AG04449 (cell line): Measurements from ENCODE around the gene MRPL49.

Experiments
- CTCF ChIA-PET: fragments of 350-600 bp; formaldehyde crosslinking; extraction: SDS; loops from one replicate; lab custom pipeline; 2021; ENCODE audit warnings: antibody characterized with exemption; lab: Yijun Ruan, JAX
- POLR2A ChIA-PET: fragments of 400-600, 350-600 bp; formaldehyde crosslinking; extraction: SDS; loops from one replicate; lab custom pipeline; 2020; ENCODE audit warnings: antibody characterized with exemption, inconsistent platforms; lab: Yijun Ruan, JAX
- DNase-seq: peaks from one replicate; pipeline ENCODE4 v3.0.0-alpha.2; 2010; ENCODE audit warnings: low read depth, low spot score
- H3K4me3 ChIP-seq: 2 replicates; pipeline ENCODE4 v1.5.1; 2011; ENCODE audit warnings: low read depth, mild to moderate bottlenecking, control low read depth, low read length
- CTCF ChIP-seq: IDR thresholded peaks from one replicate; pipeline ENCODE4 v1.5.1; 2011; ENCODE audit warnings: mild to moderate bottlenecking, moderate library complexity, low read length, control low read depth, inconsistent platforms; ENCODE audit not compliant: insufficient read depth; ENCODE audit errors: missing control alignments

The MRPL49 gene

GRCh38 chr11:65104628-65105027, 17.5 kb upstream of the MRPL49 start:
- no peak for TF ChIP-seq CTCF
- no peak for DNase-seq
- ChIA-PET CTCF (interaction anchor here (0.6 to 4.8 kb wide), 2 partner anchors 8 to 258 kb away, joined by 3 to 51 read pairs; partner anchors contain the start of gene TM7SF2), POLR2A (no interaction called here)
- H3K4me3 ChIP-seq = no peak overlapping the region

- CTCF ChIA-PET = interaction anchor here (6.4 to 7.0 kb wide), 2 partner anchors 10 to 13 kb away, joined by 72 to 169 read pairs; partner anchors contain the start of genes FAU, MRPL49, VPS51 and ZNHIT2
These were observed 15.0 kb upstream of the MRPL49 start for GRCh38 chr11:65107078-65107477.

GRCh38 chr11:65107751-65108468, 14.2 kb upstream of the MRPL49 start:
- TF ChIP-seq CTCF = no peak
- POLR2A ChIA-PET = no interaction called here
- no peak for DNase-seq
- H3K4me3 ChIP-seq = no peak overlapping the region
- CTCF ChIA-PET = interaction anchor here (6.4 to 7.0 kb wide), 2 partner anchors 11 to 12 kb away, joined by 72 to 169 read pairs; partner anchors contain the start of genes FAU, MRPL49, VPS51 and ZNHIT2

More at GRCh38 chr11:65107078-65107477, 15.0 kb upstream of the MRPL49 start:
- no peak overlapping the region for H3K4me3 ChIP-seq
- POLR2A ChIA-PET = no interaction called here
- no peak for DNase-seq
- no peak for TF ChIP-seq CTCF

GRCh38 chr11:65108469-65109123, 13.5 kb upstream of the MRPL49 start:
- TF ChIP-seq CTCF = no peak
- POLR2A ChIA-PET = no interaction called here
- no peak for DNase-seq
- CTCF ChIA-PET = interaction anchor here (0.7 to 7.0 kb wide), 3 partner anchors 11 to 183 kb away, joined by 3 to 169 read pairs (median 72); partner anchors contain the start of genes FAU, MRPL49, VPS51 and ZNHIT2
- no peak overlapping the region for H3K4me3 ChIP-seq

GRCh38 chr11:65109231-65110198, 12.6 kb upstream of the MRPL49 start:
- CTCF ChIA-PET = interaction anchor here (0.7 to 7.0 kb wide), 22 partner anchors 6 to 264 kb away, joined by 3 to 169 read pairs (median 4); partner anchors contain the start of genes ARL2, CAPN1, CDCA5 and FAU
- H3K4me3 ChIP-seq = no peak overlapping the region
- no peak for DNase-seq
- POLR2A ChIA-PET = interaction anchor here (1.0 kb wide), 1 partner anchor 13 kb away, joined by 8 read pairs; the partner anchor contains the start of gene VPS51
- TF ChIP-seq CTCF = no peak
